Umbilical cord (tissue), 2 donors: ENCODE results near the gene AKT3. TPM values are rescaled to one million over a fixed set of nuclear protein-coding genes. Genes with fewer than 3 reads are reported as not detected.
"Not testable (repeated sequence)": the region's sequence is repeated elsewhere in the genome, so short reads cannot be mapped to it uniquely, and the experiment has no call there.

Experiments used
- DNase-seq: peaks from one replicate; pipeline ENCODE4 v3.0.0-alpha.2; 2015; ENCODE audit warnings: low spot score
- total RNA-seq: library from RNA; depleted of rRNA; stranded (reverse); fragments of >200 nt; gene quantifications from one replicate; pipeline ENCODE4 v1.2.3, GENCODE V29; 2014; ENCODE audit warnings: low replicate concordance; ENCODE audit not compliant: insufficient read depth

The AKT3 gene
- total RNA-seq, 1 donor from 2014 or later, result 64.0 TPM

GRCh38 chr1:243842161-243842560 is 7.9 kb downstream of the AKT3 start:
- DNase-seq, result no peak

- no peak for DNase-seq
These were observed 8.5 kb downstream of the AKT3 start for GRCh38 chr1:243841507-243841906.

DNA sequence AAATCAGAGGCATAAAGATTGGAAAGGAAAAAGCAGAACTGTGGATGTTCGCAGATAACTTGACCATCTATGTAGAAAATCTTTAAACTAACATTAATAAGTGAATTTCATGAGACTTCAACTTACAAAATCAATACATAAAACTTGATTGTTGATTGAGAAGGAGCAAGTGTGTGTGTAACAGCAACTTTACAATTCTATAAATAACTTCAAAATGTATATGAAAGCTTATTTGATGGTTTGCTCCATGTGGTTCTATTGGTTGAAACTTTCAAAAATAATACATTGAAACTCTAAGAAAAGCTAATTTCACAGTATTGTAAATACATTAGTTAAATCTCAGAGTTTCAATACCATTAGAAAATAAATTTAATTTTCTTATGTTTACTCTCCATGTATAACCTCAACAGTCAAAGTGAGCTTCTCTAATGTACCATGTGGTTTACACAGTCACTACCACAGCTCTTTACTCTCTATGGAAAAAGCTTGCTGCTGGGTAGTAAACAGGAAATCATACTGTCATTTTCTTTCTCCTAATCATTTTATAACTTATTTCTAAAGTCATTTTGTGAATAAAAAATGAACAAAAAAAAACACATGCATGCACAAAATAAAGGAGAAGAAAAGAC is 12.0 kb downstream of the AKT3 start:
- DNase-seq, result no peak

- DNase-seq, result no peak
These were observed 15.9 kb downstream of the AKT3 start for GRCh38 chr1:243834130-243834529.

- no peak for DNase-seq
These were observed 18.6 kb downstream of the AKT3 start for GRCh38 chr1:243831463-243831862.

GRCh38 chr1:243827206-243827605 is 22.8 kb downstream of the AKT3 start:
- no peak for DNase-seq

GRCh38 chr1:243824907-243825306 is 25.1 kb downstream of the AKT3 start:
- not testable (repeated sequence) for DNase-seq

DNA sequence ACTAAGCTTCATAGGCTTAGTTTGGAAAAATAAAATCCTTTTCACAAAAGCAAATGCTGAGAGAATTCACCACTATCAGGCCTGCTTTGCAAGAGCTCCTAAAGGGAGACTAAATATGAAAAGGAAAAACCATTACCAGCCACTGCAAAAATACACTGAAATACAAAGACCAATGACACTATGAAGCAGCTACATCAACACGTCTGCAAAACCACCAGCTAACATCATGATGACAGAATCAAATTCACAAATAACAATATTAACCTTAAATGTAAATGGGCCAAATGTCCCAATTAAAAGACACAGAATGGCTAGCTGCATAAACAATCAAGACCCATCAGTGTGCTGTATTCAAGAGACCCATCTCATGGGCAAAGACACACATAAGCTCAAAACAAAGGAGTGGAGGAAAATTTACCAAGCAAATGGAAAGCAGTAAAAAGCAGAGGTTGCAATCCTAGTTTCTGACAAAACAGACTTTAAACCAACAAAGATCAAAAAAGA is 28.8 kb downstream of the AKT3 start:
- DNase-seq, result no peak

DNA sequence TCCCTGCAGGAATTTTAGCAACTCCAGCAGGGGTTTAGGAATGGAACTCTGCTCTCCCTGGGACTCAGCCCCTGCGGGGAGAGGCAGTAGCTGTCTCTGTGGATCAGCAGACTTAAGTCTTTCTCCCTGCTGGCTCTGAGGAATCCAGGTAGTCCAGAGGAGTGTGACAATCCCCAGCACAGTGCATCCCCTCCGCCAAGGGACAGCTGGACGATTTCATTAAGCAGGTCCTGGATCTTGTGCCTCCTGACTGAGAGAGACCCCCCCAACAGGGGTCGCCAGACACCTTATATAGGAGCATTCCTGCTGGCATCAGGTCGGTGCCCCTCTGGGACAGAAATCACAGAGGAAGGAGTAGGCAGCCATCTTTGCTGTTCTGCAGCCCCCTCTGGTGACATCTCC is 30.6 kb downstream of the AKT3 start:
- no peak for DNase-seq

- DNase-seq, result no peak
These were observed 31.1 kb downstream of the AKT3 start for GRCh38 chr1:243818978-243819377.

DNA sequence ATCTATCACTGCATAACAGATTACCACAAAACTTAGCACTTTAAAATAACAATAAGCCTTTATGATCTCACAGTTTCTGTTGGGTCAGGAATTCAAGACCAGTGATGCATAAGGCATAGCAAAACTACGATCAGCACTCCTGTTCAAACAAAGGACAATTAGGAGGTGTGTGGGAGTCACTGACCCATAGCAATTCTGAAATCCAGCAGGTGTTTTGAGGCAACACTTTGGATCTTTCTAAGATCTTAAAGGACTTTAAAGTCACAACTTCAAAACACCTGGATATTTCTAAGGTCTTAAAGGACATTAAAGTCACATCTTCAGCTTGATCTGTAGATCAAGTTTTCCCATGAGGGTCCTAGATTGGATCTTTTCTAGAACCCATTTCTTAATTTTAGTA is 35.3 kb downstream of the AKT3 start:
- DNase-seq, result no peak

- DNase-seq, result not testable (repeated sequence)
These were observed 42.7 kb downstream of the AKT3 start for GRCh38 chr1:243807346-243807745.

GRCh38 chr1:243806310-243806709 is 43.7 kb downstream of the AKT3 start:
- no peak for DNase-seq

DNA sequence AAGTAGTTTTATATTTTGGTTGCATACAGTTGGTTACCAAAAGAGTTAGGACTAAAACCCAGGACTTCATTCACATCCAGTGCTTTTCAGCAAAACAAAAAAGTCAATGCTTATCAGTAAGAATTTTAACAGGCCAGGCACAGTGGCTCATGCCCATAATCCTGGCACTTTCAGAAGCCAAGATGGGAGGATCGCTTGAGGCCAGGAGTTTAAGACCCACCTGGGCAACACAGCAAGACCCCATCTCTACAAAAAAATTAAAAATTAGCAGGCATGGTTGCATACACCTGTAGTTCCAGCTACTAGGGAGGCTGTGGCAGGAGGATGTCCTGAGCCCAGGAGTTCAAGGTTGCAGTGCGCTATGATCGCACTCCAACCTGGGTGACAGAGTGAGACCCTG is 47.3 kb downstream of the AKT3 start:
- DNase-seq, result no peak

- no peak for DNase-seq
These were observed 48.7 kb downstream of the AKT3 start for GRCh38 chr1:243801378-243801777.

GRCh38 chr1:243799908-243800307 is 50.1 kb downstream of the AKT3 start:
- DNase-seq, result no peak

GRCh38 chr1:243798726-243799125 is 51.3 kb downstream of the AKT3 start:
- DNase-seq, result no peak

GRCh38 chr1:243796016-243796415 is 54.0 kb downstream of the AKT3 start:
- no peak for DNase-seq

GRCh38 chr1:243793298-243793697 is 56.7 kb downstream of the AKT3 start:
- DNase-seq, result no peak

DNA sequence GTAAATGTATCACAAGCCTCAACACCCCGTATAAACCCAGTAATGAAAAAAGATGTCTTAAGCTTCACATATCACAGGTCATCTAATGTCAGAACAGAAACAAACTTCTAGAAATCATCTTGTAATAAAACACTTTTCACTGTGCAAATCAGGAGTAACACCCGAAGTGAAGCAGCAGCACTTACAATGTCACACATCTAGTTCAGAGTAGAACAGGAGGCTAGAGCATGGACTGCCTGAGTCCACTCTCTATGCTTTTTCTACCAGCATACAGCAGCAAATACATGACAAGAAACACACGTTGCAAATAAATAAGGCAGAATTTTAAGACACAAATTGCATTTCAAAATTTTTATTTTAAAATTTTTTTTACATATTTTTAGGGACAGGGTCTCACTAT is 57.2 kb downstream of the AKT3 start:
- no peak for DNase-seq

DNA sequence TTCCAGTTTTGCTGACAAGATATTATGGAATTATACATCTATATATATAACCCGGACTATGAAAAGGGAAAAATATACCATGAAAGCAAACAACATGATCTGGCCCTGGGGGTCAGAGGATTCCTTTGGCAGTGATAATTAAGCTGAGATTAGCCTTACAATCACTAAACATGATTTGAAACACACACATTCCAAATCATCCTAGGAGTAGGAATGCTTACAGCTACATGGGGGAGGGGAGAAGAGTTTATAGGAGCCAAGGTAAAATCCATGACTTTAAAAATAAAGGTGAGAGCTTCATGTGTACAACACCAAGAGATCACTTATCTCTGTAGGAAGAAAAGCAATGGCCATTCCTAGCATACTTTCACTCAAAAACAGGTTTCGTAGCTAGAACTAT is 57.6 kb downstream of the AKT3 start:
- no peak for DNase-seq

DNA sequence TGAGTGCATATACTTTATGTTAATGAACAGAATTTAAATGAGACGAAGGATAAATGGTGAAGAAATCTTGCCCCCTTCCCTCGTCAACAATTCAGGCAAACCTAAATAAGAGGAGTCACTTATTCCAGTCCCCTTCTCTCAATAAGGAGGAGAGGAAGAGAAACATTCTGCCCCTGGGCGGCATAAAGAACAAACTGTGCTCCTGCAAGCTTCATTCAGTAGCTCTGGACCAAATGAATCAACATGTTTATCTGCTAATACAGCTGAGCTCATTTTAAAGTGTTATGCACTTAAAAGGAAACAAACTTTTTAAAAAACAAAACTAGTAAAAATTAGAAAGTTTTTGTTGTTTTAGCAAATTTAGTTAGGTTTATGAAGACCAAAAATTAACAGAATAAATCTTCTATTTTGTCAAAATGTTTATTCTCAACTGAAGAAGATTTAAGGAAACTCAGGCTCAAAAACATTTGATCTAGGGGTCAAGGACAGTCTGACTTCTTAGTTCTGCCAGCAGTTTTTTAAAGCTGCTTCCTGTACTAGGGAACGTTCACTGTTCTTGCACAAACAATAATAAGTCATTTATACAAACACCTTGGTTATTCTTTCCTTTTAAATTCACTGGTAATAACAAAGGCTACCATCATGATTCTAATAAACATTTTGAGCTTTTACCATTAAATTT is 58.3 kb downstream of the AKT3 start:
- no peak for DNase-seq

GRCh38 chr1:243790404-243790803 is 59.6 kb downstream of the AKT3 start:
- DNase-seq, result no peak
